Measurements from ENCODE around the gene PCDHGC5.

Gene PCDHGC5

DNA sequence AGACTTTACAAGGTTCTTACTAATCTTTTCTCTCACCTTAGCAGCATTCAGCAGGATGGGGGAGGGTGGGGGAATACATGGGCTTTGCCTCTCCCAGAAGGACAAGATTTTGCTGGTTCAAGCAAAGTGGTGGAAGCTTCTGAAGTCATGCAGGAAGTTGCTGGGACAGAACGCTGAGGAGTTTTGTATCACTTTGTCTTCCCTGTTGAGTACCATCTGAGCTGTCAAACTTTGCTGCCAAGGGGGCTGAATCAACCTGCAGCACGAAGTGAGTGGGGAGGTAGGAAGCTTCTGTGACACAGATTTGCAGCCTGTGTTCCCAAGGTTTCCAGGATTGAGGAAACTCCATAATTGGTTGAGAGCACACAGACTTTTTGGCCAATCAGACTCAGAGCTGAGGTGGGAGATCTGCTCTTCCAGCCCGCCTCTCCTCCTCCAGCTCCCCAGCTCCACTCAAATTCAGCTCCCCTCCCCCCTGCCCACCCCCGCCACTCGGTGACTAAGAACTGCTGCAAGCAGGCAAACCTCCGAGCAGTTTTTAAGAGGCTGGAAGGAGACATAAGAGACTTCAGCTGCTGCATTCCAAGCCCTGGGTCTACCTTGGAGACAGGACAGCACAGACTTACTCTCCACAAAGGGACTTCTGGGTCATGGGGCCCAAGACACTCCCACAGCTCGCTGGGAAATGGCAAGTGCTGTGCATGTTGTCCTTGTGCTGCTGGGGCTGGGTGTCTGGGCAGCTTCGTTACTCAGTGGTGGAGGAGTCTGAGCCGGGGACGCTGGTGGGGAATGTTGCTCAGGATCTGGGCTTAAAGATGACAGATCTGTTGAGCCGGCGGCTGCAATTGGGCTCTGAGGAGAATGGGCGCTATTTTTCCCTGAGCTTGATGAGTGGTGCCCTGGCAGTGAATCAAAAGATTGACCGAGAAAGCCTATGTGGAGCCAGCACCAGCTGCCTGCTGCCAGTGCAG, at the start of gene PCDHGC5:
TSS of gene PCDHGC5 (plus strand) at position 491 of the 971 bp plus-strand sequence. CDS start at position 651, 160 bp downstream.
- no peak for ATAC-seq
- no peak for DNase-seq

DNA sequence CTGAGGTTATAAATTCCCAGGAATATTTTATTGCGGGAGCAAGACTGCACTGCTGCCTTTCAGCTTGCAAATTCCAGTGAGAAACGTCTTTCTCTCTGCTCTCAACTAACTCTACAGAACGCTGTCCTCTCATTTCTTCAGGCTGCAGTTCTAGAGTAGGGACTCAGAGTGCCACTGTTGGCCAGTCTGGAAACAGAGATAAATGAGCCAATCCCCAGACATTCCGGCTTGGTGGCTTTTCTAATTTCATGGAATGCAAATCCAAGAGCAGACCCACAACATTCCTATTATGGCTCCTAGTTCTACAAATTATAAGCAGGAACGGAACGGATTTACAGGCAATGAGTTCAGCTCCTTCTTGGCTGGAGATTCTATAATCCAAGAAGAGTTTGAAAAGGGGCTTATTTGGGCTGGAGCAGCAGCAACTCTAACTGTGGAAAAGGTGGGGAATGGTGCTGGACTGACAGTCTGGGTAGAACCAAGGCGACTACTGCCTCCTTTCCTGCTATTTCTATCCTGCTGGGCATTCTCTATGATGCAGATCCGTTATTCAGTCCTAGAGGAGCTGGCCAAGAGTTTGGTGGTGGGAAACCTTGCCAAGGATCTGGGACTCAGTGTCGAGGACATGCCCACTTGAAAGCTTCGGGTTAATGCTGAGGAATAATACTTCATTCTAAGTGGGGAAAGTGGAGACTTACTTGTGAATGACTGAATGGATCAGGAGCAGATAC, 49.3 kb upstream of the PCDHGC5 start:
- DNase-seq (no peak), ATAC-seq (no peak)

DNA sequence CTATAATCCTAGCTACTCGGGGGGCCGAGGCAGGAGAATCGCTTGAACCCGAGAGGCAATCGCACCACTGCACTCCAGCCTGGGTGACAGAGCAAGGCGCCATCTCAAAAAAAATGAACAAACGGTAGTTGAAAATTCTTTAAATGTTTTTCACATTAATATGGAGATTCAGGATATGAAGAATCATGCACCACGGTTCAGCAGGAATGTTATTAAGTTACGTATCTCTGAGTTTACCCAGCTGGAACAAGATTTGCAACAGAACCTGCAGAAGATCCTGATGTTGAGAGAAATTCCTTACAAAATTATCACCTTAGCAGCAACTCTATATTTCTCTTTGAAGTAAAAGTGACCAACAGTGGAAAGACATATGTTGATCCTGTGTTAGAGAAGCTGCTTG, 48.5 kb upstream of the PCDHGC5 start:
- DNase-seq: no peak
- ATAC-seq: no peak

DNA sequence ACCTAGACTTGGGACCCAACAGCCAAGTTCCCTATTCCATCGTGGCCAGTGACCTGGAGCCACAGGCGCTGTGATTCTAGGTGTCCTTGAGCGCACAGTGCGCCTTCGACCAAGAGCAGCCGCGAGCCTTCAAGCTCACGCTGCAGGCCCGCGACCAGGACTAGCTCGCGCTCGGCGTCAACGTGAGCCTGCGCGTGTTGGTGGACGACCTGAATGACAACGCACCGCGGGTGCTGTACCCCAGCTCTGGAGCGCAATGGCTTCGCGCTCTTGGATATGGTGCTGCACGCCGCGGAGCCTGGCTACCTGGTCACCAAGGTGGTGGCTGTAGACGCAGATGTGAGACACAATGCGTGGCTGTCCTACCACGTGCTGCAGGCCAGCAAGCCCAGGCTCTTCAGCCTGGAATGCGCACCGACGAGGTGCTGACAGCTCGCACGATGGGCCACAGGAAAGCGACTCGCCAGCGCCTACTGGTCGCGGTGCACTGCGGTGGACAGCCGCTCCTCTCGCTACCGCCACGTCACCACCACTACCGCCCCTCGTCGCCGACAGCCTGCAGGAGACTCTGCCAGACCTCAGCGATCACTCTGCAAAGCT, 47.2 kb upstream of the PCDHGC5 start:
- no peak for ATAC-seq
- DNase-seq: no peak

DNA sequence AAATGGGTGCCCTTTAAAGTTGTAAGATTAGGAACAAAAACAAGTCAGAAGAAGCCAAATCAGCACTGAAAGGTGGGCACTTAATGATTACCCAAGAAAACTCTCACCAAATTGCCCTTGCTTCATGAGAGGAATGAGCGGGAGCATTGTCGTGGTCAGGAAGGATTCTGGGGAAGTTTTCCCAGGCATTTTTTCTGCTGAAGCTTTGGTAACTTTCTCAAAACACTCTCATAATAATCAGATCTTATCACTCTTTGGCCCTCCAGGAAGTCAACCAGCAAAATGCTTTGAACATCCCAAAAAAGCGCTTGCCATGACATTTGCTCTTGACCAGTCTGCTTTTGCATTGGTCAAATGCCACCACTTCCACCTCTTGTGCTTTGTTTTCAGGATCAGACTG, 23.5 kb upstream of the PCDHGC5 start:
- DNase-seq: no peak
- ATAC-seq: no peak

DNA sequence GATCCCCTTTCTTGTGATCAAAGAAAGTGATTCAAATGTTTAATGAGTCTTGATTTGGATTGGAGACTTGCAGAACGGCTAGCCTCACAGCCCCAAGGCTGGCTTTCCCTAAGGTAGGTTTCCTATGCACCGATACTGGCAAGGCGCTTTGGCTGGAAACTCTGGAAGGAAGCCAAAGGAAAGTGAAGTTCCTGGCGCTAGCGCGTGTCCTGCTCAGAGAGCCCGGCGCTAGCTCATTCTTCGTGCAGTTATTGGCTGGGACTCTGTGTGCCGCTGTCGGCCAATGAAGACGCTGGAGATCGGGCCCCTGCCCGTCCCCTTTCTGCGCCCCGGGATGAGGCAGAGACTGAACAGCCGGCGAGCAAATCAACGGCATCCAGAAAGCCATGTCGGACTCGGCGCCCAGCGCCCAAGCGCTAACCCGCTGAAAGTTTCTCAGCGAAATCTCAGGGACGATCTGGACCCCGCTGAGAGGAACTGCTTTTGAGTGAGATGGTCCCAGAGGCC, 13.2 kb upstream of the PCDHGC5 start, which contains the start of gene PCDHGC3:
TSS of gene PCDHGC3 (plus strand) at position 342 of the 507 bp plus-strand sequence. CDS start at position 493, 151 bp downstream.
- peak; percentile 63 for DNase-seq
- ATAC-seq: peak; percentile 96

DNA sequence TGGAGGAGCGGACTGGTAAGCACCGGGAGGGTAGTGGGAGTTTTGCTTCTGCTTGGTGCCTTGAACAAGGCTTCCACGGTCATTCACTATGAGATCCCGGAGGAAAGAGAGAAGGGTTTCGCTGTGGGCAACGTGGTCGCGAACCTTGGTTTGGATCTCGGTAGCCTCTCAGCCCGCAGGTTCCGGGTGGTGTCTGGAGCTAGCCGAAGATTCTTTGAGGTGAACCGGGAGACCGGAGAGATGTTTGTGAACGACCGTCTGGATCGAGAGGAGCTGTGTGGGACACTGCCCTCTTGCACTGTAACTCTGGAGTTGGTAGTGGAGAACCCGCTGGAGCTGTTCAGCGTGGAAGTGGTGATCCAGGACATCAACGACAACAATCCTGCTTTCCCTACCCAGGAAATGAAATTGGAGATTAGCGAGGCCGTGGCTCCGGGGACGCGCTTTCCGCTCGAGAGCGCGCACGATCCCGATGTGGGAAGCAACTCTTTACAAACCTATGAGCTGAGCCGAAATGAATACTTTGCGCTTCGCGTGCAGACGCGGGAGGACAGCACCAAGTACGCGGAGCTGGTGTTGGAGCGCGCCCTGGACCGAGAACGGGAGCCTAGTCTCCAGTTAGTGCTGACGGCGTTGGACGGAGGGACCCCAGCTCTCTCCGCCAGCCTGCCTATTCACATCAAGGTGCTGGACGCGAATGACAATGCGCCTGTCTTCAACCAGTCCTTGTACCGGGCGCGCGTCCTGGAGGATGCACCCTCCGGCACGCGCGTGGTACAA, 12.6 kb upstream of the PCDHGC5 start:
- ATAC-seq (peak; percentile 15), DNase-seq (peak; percentile 20)

DNA sequence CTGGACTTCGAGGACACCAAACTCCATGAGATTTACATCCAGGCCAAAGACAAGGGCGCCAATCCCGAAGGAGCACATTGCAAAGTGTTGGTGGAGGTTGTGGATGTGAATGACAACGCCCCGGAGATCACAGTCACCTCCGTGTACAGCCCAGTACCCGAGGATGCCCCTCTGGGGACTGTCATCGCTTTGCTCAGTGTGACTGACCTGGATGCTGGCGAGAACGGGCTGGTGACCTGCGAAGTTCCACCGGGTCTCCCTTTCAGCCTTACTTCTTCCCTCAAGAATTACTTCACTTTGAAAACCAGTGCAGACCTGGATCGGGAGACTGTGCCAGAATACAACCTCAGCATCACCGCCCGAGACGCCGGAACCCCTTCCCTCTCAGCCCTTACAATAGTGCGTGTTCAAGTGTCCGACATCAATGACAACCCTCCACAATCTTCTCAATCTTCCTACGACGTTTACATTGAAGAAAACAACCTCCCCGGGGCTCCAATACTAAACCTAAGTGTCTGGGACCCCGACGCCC, 11.8 kb upstream of the PCDHGC5 start:
- DNase-seq: no peak
- ATAC-seq: no peak

DNA sequence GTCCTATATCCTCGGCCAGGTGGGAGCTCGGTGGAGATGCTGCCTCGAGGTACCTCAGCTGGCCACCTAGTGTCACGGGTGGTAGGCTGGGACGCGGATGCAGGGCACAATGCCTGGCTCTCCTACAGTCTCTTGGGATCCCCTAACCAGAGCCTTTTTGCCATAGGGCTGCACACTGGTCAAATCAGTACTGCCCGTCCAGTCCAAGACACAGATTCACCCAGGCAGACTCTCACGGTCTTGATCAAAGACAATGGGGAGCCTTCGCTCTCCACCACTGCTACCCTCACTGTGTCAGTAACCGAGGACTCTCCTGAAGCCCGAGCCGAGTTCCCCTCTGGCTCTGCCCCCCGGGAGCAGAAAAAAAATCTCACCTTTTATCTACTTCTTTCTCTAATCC, 11.1 kb upstream of the PCDHGC5 start:
- DNase-seq (no peak), ATAC-seq (no peak)

DNA sequence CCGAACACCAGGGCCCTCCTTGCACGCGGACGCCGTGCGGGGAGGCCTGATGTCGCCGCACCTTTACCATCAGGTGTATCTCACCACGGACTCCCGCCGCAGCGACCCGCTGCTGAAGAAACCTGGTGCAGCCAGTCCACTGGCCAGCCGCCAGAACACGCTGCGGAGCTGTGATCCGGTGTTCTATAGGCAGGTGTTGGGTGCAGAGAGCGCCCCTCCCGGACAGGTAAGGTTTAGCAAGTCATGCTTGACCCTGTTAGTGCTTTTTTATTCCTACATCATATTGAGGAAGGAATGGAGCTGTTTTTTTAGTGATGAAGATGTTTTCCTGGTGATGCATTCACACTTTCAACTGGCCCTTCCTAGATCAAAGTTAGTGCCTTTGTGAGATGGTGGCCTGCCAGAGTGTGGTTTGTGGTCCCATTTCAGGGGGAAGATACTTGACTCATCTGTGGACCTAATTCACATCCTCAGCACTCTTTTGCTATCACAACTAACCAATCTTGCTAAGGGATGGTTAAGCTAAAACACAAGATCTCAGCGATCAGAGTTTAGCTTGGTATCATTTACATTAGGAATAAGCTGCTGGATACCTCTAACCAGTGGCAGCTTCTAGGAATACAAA, 10.4 kb upstream of the PCDHGC5 start:
- ATAC-seq (no peak), DNase-seq (no peak)

DNA sequence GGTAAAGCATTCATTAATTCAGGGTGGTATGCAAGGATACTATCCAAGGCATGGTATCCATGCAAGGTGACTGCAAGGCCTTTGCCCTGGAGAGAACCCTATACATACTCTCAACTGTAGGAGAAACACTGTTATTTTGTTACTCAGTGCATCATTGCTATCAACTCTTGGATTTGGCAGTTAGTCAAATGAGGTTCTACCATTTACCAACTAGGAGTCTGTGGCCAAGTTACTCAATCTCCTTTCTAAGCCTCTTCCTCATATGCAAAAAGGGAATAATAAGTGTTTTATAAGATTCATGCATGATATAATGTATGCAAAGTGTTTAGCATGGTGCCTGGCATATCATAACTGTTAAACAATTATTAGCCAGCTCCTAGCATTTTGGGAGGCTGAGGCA, 9.1 kb upstream of the PCDHGC5 start:
- ATAC-seq (no peak), DNase-seq (no peak)

DNA sequence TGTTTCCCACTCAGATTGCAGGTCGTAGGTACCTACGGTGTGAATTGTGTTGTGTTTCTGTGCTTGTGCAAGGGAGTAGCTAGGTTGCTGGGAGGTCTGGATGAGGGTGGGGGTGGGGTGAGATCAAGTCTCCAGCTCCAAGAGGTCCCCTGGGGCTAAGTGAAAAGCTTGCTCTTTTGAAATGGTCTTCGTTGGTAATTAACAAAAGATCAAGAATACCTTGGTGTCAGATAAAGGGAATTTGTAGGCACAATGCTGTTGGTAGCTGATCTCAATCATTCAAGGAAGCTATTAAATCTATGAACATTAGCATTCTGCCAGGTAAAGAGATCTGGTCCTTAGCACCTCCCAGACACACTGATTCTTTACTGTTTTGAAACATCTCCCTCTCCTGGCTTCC, 5.0 kb upstream of the PCDHGC5 start:
- no peak for ATAC-seq
- DNase-seq: no peak

DNA sequence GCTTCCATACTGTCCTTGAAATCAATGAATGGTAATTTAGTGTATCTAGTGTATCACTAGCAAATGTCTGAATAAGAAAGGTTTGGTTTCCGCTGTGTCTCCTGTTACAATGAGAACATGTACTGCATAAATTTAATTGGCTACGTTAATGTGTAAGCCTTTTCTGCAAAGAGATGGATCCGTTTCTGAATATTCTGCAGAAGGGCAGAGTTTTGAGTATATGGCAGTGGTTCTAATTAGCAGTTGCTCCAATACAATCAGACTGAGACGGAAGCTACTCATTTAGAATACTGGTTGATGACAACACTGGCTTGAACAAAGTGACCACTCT, 4.6 kb upstream of the PCDHGC5 start:
- DNase-seq: no peak
- ATAC-seq: no peak

DNA sequence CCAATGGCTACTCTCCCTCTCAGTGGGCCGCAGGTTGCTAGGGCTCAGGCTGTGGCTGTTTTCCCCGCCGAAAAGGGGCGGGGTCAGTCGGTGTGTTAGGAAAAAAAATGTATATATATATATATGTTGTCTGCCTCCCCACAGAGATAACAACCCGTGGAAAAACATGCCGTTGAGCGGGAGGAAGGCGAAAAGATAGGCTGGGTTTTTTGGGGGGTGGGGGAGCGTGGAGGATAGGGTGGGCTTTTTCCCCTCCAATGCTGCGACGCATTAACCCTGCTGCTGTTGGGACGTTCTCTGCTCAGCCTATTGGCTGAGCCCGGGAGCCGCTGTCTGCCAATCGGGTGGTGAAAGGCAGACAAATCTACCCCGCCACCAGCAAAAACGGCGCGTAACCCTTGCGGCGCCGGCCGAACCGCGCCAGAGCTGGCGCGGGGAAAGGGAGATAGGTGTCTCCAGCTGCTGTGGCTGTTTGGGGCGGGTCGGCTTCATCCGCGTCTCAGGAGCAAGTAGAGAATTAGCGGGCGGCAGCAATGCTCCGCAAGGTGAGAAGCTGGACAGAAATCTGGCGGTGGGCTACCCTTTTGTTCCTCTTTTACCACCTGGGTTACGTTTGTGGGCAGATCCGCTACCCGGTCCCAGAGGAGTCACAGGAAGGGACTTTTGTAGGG, 4.1 kb upstream of the PCDHGC5 start, which contains the start of gene PCDHGC4:
TSS of gene PCDHGC4 (plus strand) at position 390 of the 671 bp plus-strand sequence. CDS start at position 534, 144 bp downstream.
- ATAC-seq (no peak), DNase-seq (no peak)

DNA sequence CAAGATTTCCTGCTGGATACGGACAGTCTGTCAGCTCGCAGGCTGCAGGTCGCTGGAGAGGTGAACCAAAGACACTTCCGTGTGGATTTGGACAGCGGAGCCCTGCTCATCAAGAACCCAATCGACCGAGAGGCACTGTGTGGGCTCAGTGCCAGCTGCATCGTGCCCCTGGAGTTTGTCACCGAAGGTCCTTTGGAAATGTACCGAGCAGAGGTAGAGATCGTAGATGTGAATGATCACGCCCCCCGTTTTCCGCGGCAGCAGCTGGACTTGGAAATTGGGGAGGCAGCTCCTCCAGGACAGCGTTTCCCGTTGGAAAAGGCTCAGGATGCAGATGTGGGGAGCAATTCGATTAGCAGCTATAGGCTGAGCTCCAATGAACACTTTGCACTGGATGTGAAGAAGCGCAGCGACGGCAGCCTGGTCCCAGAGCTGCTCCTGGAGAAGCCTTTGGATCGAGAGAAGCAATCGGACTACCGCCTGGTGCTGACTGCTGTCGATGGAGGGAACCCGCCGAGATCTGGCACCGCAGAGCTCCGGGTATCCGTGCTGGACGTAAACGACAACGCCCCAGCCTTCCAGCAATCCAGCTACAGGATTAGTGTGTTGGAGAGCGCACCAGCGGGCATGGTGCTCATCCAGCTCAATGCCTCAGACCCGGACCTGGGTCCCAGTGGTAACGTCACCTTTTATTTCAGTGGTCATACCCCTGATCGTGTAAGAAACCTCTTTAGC, 3.4 kb upstream of the PCDHGC5 start:
- DNase-seq (no peak), ATAC-seq (no peak)

DNA sequence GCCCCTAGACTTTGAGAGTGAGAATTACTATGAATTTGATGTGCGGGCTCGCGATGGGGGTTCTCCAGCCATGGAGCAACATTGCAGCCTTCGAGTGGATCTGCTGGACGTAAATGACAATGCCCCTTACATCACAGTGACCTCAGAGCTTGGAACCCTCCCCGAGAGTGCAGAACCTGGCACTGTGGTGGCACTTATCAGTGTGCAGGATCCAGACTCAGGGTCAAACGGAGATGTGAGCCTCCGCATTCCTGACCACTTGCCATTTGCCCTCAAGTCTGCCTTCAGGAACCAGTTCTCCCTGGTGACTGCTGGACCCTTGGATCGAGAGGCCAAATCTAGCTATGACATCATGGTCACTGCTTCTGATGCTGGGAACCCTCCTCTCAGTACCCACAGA, 2.8 kb upstream of the PCDHGC5 start:
- ATAC-seq: no peak

DNA sequence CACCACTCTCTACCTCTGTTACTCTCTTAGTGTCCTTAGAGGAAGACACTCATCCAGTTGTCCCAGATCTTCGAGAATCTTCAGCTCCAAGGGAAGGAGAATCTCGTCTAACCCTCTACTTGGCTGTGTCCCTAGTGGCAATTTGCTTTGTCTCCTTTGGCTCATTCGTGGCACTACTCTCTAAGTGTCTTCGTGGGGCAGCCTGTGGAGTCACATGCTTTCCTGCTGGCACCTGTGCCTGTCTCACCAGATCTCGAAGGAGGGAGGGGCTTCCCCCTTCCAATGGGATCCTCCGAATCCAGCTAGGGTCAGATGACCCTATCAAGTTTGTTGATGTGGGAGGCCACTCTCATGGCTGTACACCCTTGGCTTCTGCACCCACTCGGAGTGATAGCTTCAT, 1.8 kb upstream of the PCDHGC5 start:
- DNase-seq (no peak), ATAC-seq (no peak)

More for the DNA sequence above, 2.8 kb upstream of the PCDHGC5 start:
- no peak for DNase-seq

DNA sequence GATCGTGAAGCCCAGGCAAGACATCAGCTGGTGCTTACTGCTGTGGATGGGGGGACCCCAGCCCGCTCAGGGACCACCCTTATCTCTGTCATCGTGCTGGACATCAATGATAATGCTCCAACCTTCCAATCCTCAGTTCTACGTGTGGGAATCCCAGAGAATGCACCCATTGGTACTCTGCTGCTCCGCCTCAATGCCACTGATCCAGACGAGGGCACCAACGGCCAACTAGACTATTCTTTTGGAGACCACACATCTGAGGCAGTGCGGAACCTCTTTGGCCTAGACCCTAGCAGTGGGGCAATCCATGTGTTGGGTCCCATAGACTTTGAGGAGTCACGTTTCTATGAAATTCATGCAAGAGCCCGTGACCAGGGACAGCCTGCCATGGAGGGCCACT, 960 bp downstream of the PCDHGC5 start:
- DNase-seq (no peak), ATAC-seq (no peak)

DNA sequence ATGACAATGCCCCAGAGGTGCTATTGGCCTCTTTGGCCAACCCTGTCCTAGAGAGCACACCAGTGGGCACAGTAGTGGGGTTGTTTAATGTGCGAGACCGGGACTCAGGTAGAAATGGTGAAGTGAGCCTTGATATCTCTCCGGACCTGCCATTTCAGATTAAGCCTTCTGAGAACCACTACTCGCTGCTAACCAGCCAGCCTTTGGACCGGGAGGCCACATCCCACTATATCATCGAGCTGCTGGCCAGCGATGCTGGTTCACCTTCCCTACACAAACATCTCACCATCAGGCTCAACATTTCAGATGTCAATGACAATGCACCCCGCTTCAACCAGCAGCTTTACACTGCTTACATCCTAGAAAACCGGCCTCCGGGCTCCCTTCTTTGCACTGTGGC, 1.4 kb downstream of the PCDHGC5 start:
- DNase-seq (no peak), ATAC-seq (no peak)

DNA sequence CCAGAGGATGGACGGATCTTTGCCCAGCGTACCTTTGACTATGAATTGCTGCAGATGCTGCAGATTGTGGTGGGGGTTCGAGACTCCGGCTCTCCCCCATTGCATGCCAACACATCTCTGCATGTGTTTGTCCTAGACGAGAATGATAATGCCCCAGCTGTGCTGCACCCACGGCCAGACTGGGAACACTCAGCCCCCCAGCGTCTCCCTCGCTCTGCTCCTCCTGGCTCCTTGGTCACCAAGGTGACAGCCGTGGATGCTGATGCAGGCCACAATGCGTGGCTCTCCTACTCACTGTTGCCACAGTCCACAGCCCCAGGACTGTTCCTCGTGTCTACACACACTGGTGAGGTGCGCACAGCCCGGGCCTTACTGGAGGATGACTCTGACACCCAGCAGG, 1.9 kb downstream of the PCDHGC5 start:
- no peak for ATAC-seq
- DNase-seq: no peak

Data from stimulated activated naive CD8-positive, alpha-beta T cell treated with anti-CD3 and anti-CD28 coated beads, Interleukin-15, Interleukin-2, amounts not matched to agents 100 U/mL and 50 U/mL, for 24 hours (primary cell).